Brain microvascular endothelial cell (primary cell): Measurements from ENCODE around the gene VRK2.
"Not testable (repeated sequence)": the region's sequence is repeated elsewhere in the genome, so short reads cannot be mapped to it uniquely, and the experiment has no call there.

ENCODE experiments used
- DNase-seq: peaks from one replicate; pipeline ENCODE4 v3.0.0-alpha.2; 2020
- H3K27ac ChIP-seq: fragments of 250-450 bp; sonication (Bioruptor Pico); 2 replicates; pipeline ENCODE4 v1.5.1; 2020; ENCODE audit warnings: mild to moderate bottlenecking, moderate library complexity
- H3K27me3 ChIP-seq: fragments of 250-450 bp; sonication (Bioruptor Pico); replicated peaks from 2 replicates; pipeline ENCODE4 v1.5.1; 2020; ENCODE audit warnings: mild to moderate bottlenecking
- H3K36me3 ChIP-seq: fragments of 250-450 bp; sonication (Bioruptor Pico); replicated peaks from 2 replicates; pipeline ENCODE4 v1.5.1; 2020; ENCODE audit warnings: mild to moderate bottlenecking
- H3K4me3 ChIP-seq: 2 replicates; pipeline ENCODE4 v1.5.1; 2011; ENCODE audit warnings: low read depth, mild to moderate bottlenecking, control low read depth, low read length, moderate library complexity
- CTCF ChIP-seq: IDR thresholded peaks from 2 replicates; pipeline ENCODE4 v1.5.1; 2011; ENCODE audit warnings: low read depth, mild to moderate bottlenecking, moderate library complexity, low read length, control low read depth, inconsistent platforms; ENCODE audit errors: missing control alignments
- in situ Hi-C: cut with HindIII; loops from 2 replicates; pipeline ENCODE4 v1.10.0; 2017; ENCODE audit warnings: low sequenced_read_pairs, low pct_ligation_motif_present

The VRK2 gene

GRCh38 chr2:58170334-58170933, 123.8 kb downstream of the VRK2 start:
- H3K36me3 ChIP-seq, DNase-seq, H3K27me3 ChIP-seq, H3K4me3 ChIP-seq, in situ Hi-C loops, H3K27ac ChIP-seq: not testable (repeated sequence)

GRCh38 chr2:58171831-58172230, 125.2 kb downstream of the VRK2 start:
- H3K27me3 ChIP-seq, H3K27ac ChIP-seq, H3K36me3 ChIP-seq, DNase-seq, H3K4me3 ChIP-seq, in situ Hi-C loops: not testable (repeated sequence)

- H3K4me3 ChIP-seq, H3K27me3 ChIP-seq, H3K36me3 ChIP-seq, H3K27ac ChIP-seq, DNase-seq, in situ Hi-C loops: not testable (repeated sequence)
Measured at GRCh38 chr2:58177187-58177586, 130.6 kb downstream of the VRK2 start.

GRCh38 chr2:58180175-58180574, 133.6 kb downstream of the VRK2 start:
- H3K4me3 ChIP-seq, H3K36me3 ChIP-seq, DNase-seq, in situ Hi-C loops, H3K27me3 ChIP-seq, H3K27ac ChIP-seq: not testable (repeated sequence)

- in situ Hi-C loops = no loop called here
- TF ChIP-seq CTCF = no peak
- no peaks in the 10 kb centered on the region for H3K36me3 ChIP-seq
- no peak overlapping the region for H3K27ac ChIP-seq
- no peak for DNase-seq
- no peak overlapping the region for H3K4me3 ChIP-seq
- H3K27me3 ChIP-seq = no peaks in the 10 kb centered on the region
Measured at GRCh38 chr2:58180635-58181034, 134.0 kb downstream of the VRK2 start.

- no peaks in the 10 kb centered on the region for H3K27me3 ChIP-seq
- no peak for DNase-seq
- in situ Hi-C loops = no loop called here
- TF ChIP-seq CTCF = no peak
- H3K27ac ChIP-seq = no peak overlapping the region
- no peaks in the 10 kb centered on the region for H3K36me3 ChIP-seq
- no peak overlapping the region for H3K4me3 ChIP-seq
Measured at GRCh38 chr2:58182527-58182926, 135.9 kb downstream of the VRK2 start.

GRCh38 chr2:58186501-58186900, 139.9 kb downstream of the VRK2 start:
- in situ Hi-C loops = no loop called here
- no peak overlapping the region for H3K27ac ChIP-seq

GRCh38 chr2:58187022-58187421, 140.4 kb downstream of the VRK2 start:
- H3K36me3 ChIP-seq, in situ Hi-C loops, H3K27me3 ChIP-seq, H3K27ac ChIP-seq, DNase-seq, H3K4me3 ChIP-seq: not testable (repeated sequence)

More at GRCh38 chr2:58186501-58186900, 139.9 kb downstream of the VRK2 start:
- H3K4me3 ChIP-seq = no peak overlapping the region
- DNase-seq = no peak
- no peaks in the 10 kb centered on the region for H3K36me3 ChIP-seq
- H3K27me3 ChIP-seq = no peaks in the 10 kb centered on the region
- no peak for TF ChIP-seq CTCF
